IMR-90 (cell line): ENCODE data around the gene SPACA7. TPM values are rescaled to one million over a fixed set of nuclear protein-coding genes. Genes with fewer than 3 reads are reported as not detected.

ENCODE experiments used
- ATAC-seq: fragments of 200-7000 bp; cut with Tn5 transposase; 2 replicates; pipeline ENCODE4 v1.9.1; 2020; ENCODE audit warnings: low read depth, mild to moderate bottlenecking, moderate library complexity
- BruUV-seq: library from RNA; stranded (reverse); fragments of 400-500 nt; replicated peaks from 2 replicates; lab custom pipeline; 2021; lab: Mats Ljungman, UMichigan
- CTCF ChIA-PET: fragments of 300-600 bp; formaldehyde crosslinking; extraction: SDS; loops from one replicate; lab custom pipeline; 2021; ENCODE audit warnings: antibody characterized with exemption; lab: Yijun Ruan, JAX
- POLR2A ChIA-PET: fragments of 300-600 bp; sonication (Branson Sonifier 250); formaldehyde crosslinking; loops from one replicate; lab custom pipeline; 2022; ENCODE audit warnings: antibody characterized with exemption; ENCODE audit not compliant: unreplicated experiment; lab: Charles Lee
- DNase-seq: peaks from one replicate; pipeline ENCODE4 v3.0.0; 2013
- H2AFZ ChIP-seq: replicated peaks from 2 replicates; pipeline ENCODE3; 2013; ENCODE audit warnings: low read length, mild to moderate bottlenecking; ENCODE audit not compliant: poor library complexity
- H2AK5ac ChIP-seq: 2 replicates; pipeline ENCODE4 v1.6.1; 2013; ENCODE audit warnings: low read depth, low read length, inconsistent platforms
- H2AK9ac ChIP-seq: replicated peaks from 2 replicates; pipeline ENCODE3; 2013; ENCODE audit warnings: mild to moderate bottlenecking, low read depth, low read length, moderate library complexity; ENCODE audit not compliant: poor library complexity
- H2BK120ac ChIP-seq: 2 replicates; pipeline ENCODE4 v1.6.1; 2013; ENCODE audit warnings: low read depth, low read length, inconsistent platforms
- H2BK15ac ChIP-seq: 3 replicates; pipeline ENCODE4 v1.6.1; 2013; ENCODE audit warnings: low read depth, low read length, inconsistent platforms
- H2BK20ac ChIP-seq: 2 replicates; pipeline ENCODE4 v1.6.1; 2013; ENCODE audit warnings: low read depth, mild to moderate bottlenecking, inconsistent platforms, low read length, moderate library complexity
- H2BK5ac ChIP-seq: 2 replicates; pipeline ENCODE4 v1.6.1; 2013; ENCODE audit warnings: mild to moderate bottlenecking, low read depth, low read length, inconsistent platforms; ENCODE audit not compliant: poor library complexity, severe bottlenecking
- H3K14ac ChIP-seq: replicated peaks from 2 replicates; pipeline ENCODE4 v1.6.1; 2013; ENCODE audit warnings: low read depth, low read length, inconsistent platforms
- H3K18ac ChIP-seq: 2 replicates; pipeline ENCODE4 v1.6.1; 2013; ENCODE audit warnings: low read depth, low read length, control low read depth
- H3K23ac ChIP-seq: 2 replicates; pipeline ENCODE4 v1.6.1; 2013; ENCODE audit warnings: low read depth, low read length, inconsistent platforms
- H3K27ac ChIP-seq: 2 replicates; pipeline ENCODE4 v1.5.1; 2013; ENCODE audit warnings: mild to moderate bottlenecking, control low read depth, low read length; ENCODE audit not compliant: insufficient read depth
- H3K27me3 ChIP-seq: 2 replicates; pipeline ENCODE4 v1.6.1; 2013; ENCODE audit warnings: low read length; ENCODE audit not compliant: control insufficient read depth, insufficient read depth
- H3K36me3 ChIP-seq: 2 replicates; pipeline ENCODE4 v1.6.1; 2013; ENCODE audit warnings: low read length, mixed read lengths; ENCODE audit not compliant: control insufficient read depth, insufficient read depth
- H3K4ac ChIP-seq: 2 replicates; pipeline ENCODE4 v1.6.1; 2013; ENCODE audit warnings: low read depth, low read length, inconsistent platforms
- H3K4me1 ChIP-seq: 2 replicates; pipeline ENCODE4 v1.6.1; 2013; ENCODE audit warnings: low read length, mixed read lengths; ENCODE audit not compliant: control insufficient read depth, insufficient read depth
- H3K4me2 ChIP-seq: 2 replicates; pipeline ENCODE4 v1.6.1; 2013; ENCODE audit warnings: low read depth, mild to moderate bottlenecking, control low read depth, low read length, moderate library complexity
- H3K4me3 ChIP-seq: 2 replicates; pipeline ENCODE4 v1.5.1; 2013; ENCODE audit warnings: low read depth, mild to moderate bottlenecking, control low read depth, low read length, moderate library complexity; ENCODE audit not compliant: insufficient read depth
- H3K56ac ChIP-seq: 2 replicates; pipeline ENCODE4 v1.6.1; 2013; ENCODE audit warnings: low read length, inconsistent platforms; ENCODE audit not compliant: insufficient read depth; ENCODE audit errors: extremely low read depth
- H3K79me1 ChIP-seq, 2 experiments: 2 replicates each; pipeline ENCODE4 v1.6.1; 2013; ENCODE audit warnings: low read length in 2 of 2, inconsistent platforms in 1 of 2, low read depth in 1 of 2
- H3K9ac ChIP-seq: 2 replicates; pipeline ENCODE4 v1.6.1; 2013; ENCODE audit warnings: low read depth, low read length, control low read depth
- H3K9me1 ChIP-seq: 2 replicates; pipeline ENCODE4 v1.6.1; 2013; ENCODE audit warnings: low read length, inconsistent platforms; ENCODE audit not compliant: insufficient read depth
- H3K9me3 ChIP-seq: 2 replicates; pipeline ENCODE4 v1.6.1; 2013; ENCODE audit warnings: low read length; ENCODE audit not compliant: control insufficient read depth, insufficient read depth
- H4K20me1 ChIP-seq: 2 replicates; pipeline ENCODE4 v1.6.1; 2013; ENCODE audit warnings: low read length, inconsistent platforms; ENCODE audit not compliant: insufficient read depth
- H4K5ac ChIP-seq: 2 replicates; pipeline ENCODE4 v1.6.1; 2013; ENCODE audit warnings: mild to moderate bottlenecking, low read depth, low read length, control low read depth
- H4K8ac ChIP-seq, 2 experiments: 2 replicates each; pipeline ENCODE4 v1.6.1; 2013; ENCODE audit warnings: low read depth in 2 of 2, low read length in 2 of 2, control low read depth in 1 of 2, inconsistent platforms in 1 of 2
- H4K91ac ChIP-seq: 2 replicates; pipeline ENCODE4 v1.6.1; 2013; ENCODE audit warnings: low read depth, low read length, inconsistent platforms; ENCODE audit not compliant: insufficient read depth
- CEBPB ChIP-seq: IDR thresholded peaks from 2 replicates; pipeline ENCODE4 v1.6.1; 2012; ENCODE audit warnings: low read depth, low read length, improper control_type of control experiment
- CTCF ChIP-seq: conservative IDR thresholded peaks from 2 replicates; pipeline ENCODE4 v1.5.1; 2012; ENCODE audit warnings: mild to moderate bottlenecking, low read depth, low read length, improper control_type of control experiment
- MXI1 ChIP-seq: IDR thresholded peaks from 2 replicates; pipeline ENCODE4 v1.6.1; 2012; ENCODE audit warnings: low read depth, mild to moderate bottlenecking, low read length, moderate library complexity, borderline replicate concordance
- POLR2A ChIP-seq: IDR thresholded peaks from 2 replicates; pipeline ENCODE4 v1.6.1; 2012; ENCODE audit warnings: mild to moderate bottlenecking, low read depth, low read length
- WGBS, 2 experiments: methylation state at CpG; one replicate each; pipeline versions ENCODE4 v1.1.5 to v1.1.7; 2013; ENCODE audit warnings: missing lambda C conversion rate in 2 of 2; ENCODE audit not compliant: insufficient read length in 1 of 2; ENCODE audit errors: extremely low coverage in 2 of 2; 5-methylcytosine and 5-hydroxymethylcytosine counted together
- dilution Hi-C: fragments of 300-500 bp; cut with HindIII; formaldehyde crosslinking; loops from one replicate; pipeline ENCODE4 v1.14.3; 2018; ENCODE audit warnings: low sequenced_read_pairs; ENCODE audit not compliant: unreplicated experiment
- in situ Hi-C: fragments of 300-500 bp; cut with MboI; formaldehyde crosslinking; loops from 3 replicates; pipeline ENCODE4 v1.14.3; 2019; ENCODE audit warnings: low sequenced_read_pairs, inconsistent platforms, mixed read lengths
- intact Hi-C: fragments of 100-400 bp; cut with micrococcal nuclease; formaldehyde crosslinking; loops from 2 replicates; pipeline ENCODE4 v1.10.0; 2022
- polyA plus RNA-seq, 3 experiments: library from polyadenylated mRNA; depleted of rRNA; stranded (reverse); fragments of >200 nt; gene quantifications; 2 replicates each; pipeline ENCODE4 v1.2.3, GENCODE V29; 2012; ENCODE audit warnings: low replicate concordance in 1 of 3
- total RNA-seq: library from RNA; depleted of rRNA; stranded (reverse); fragments of >200 nt; gene quantifications from 2 replicates; pipeline ENCODE4 v1.2.3, GENCODE V29; 2012
- TF ChIP-seq, protein P1 (sequence below): fragments of 150-350 bp; IDR thresholded peaks from 2 replicates; pipeline ENCODE4 v1.6.1; 2017; ENCODE audit warnings: mild to moderate bottlenecking, antibody characterized with exemption, low read length, low read depth

SPACA7 gene
- total and polyA plus RNA-seq, 2 of the 4 experiments (the other 2 are of a cell fraction): not detected

DNA sequence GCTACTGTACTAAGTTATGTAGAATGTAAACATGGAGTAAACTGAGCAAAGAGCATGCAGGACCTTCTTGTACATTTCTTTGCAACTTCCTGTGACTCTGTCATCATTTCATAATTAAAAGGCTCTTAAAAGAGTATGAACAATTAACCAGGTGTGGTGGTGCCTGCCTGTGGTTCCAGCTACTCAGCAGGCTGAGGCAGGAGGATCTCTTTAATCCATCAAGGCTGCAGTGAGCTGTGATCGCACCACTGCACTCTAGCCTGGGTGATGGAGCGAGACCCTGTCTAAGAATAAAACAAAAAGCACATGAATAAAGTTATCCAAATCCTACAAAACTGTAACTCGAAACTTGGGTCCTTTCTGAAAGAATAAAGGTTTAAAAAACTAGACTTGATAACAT lies 5.8 kb upstream of the SPACA7 start:
- TF ChIP-seq, protein P1, sequence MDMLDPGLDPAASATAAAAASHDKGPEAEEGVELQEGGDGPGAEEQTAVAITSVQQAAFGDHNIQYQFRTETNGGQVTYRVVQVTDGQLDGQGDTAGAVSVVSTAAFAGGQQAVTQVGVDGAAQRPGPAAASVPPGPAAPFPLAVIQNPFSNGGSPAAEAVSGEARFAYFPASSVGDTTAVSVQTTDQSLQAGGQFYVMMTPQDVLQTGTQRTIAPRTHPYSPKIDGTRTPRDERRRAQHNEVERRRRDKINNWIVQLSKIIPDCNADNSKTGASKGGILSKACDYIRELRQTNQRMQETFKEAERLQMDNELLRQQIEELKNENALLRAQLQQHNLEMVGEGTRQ: no peak
- TF ChIP-seq CTCF: no peak
- no peak for TF ChIP-seq POLR2A
- no peak for TF ChIP-seq CEBPB
- no peak for TF ChIP-seq MXI1

More for the DNA sequence above, 5.8 kb upstream of the SPACA7 start:
- Histone ChIP-seq H2BK120ac (no peak overlapping the region), H4K20me1 (no peaks in the 10 kb centered on the region), H2BK20ac (no peak overlapping the region), H3K23ac (no peak overlapping the region), H3K9me3 (peaks cover 42% of the 10 kb centered on the region), H3K4ac (no peak overlapping the region), H2AFZ (no peak overlapping the region), H2BK15ac (no peak overlapping the region), H4K91ac (no peak overlapping the region), H4K8ac (no peak overlapping the region), H3K18ac (no peak overlapping the region), H3K14ac (no peak overlapping the region), H3K9ac (no peak overlapping the region), H2AK5ac (no peak overlapping the region), H3K4me2 (no peak overlapping the region), H2BK5ac (no peak overlapping the region), H3K79me1 (no peaks in the 10 kb centered on the region), H3K36me3 (no peaks in the 10 kb centered on the region), H3K27ac (no peak overlapping the region), H4K5ac (no peak overlapping the region), H3K56ac (no peak overlapping the region), H3K27me3 (no peaks in the 10 kb centered on the region), H3K9me1 (no peaks in the 10 kb centered on the region), H3K4me3 (no peak overlapping the region), H3K4me1 (no peaks in the 10 kb centered on the region), H2AK9ac (no peak overlapping the region)
- DNase-seq (no peak), ATAC-seq (no peak)
- in situ Hi-C loops: no loop called here
- dilution Hi-C loops: no loop called here
- WGBS, 2 experiments: no CpG with 5 or more reads among the region's 3 CpGs
- POLR2A ChIA-PET: no interaction called here
- no TSS peak for BruUV-seq
- CTCF ChIA-PET: no interaction called here
- intact Hi-C loops: no loop called here
